Muscle of leg (tissue), 11 donors: ENCODE data around the gene MN1. TPM values are rescaled to one million over a fixed set of nuclear protein-coding genes. Genes with fewer than 3 reads are reported as not detected.
"Not testable (repeated sequence)": the region's sequence is repeated elsewhere in the genome, so short reads cannot be mapped to it uniquely, and the experiment has no call there.

Source experiments
- DNase-seq: peaks from one replicate; pipeline ENCODE4 v3.0.0; 2013
- H3K27ac ChIP-seq: one replicate; pipeline ENCODE4 v1.5.1; 2013; ENCODE audit warnings: mild to moderate bottlenecking, low read length, control low read depth
- H3K27me3 ChIP-seq: one replicate; pipeline ENCODE4 v1.6.1; 2013; ENCODE audit warnings: low read length; ENCODE audit not compliant: control insufficient read depth, insufficient read depth
- H3K36me3 ChIP-seq: one replicate; pipeline ENCODE4 v1.6.1; 2013; ENCODE audit warnings: low read length; ENCODE audit not compliant: control insufficient read depth, insufficient read depth
- H3K4me1 ChIP-seq: one replicate; pipeline ENCODE4 v1.6.1; 2013; ENCODE audit warnings: low read length; ENCODE audit not compliant: control insufficient read depth, insufficient read depth
- H3K4me3 ChIP-seq: one replicate; pipeline ENCODE4 v1.5.1; 2013; ENCODE audit warnings: low read length, control low read depth
- H3K9me3 ChIP-seq: replicated peaks from 2 replicates; pipeline ENCODE4 v1.6.1; 2013; ENCODE audit warnings: low read depth, low read length; ENCODE audit not compliant: control insufficient read depth
- WGBS: methylation state at CpG from one replicate; pipeline ENCODE4 v1.1.5; 2013; ENCODE audit warnings: missing lambda C conversion rate; ENCODE audit not compliant: insufficient coverage; 5-methylcytosine and 5-hydroxymethylcytosine counted together
- polyA plus RNA-seq, 8 donors: library from polyadenylated mRNA; unstranded; fragments of 120-200 nt; gene quantifications; one replicate each; pipeline versions ENCODE4 v1.2.1 to v1.2.3, GENCODE V29; 2013; ENCODE audit warnings: inconsistent platforms in 1 of 8, low replicate concordance in 1 of 8; ENCODE audit not compliant: insufficient read length in 8 of 8, insufficient read depth in 1 of 8
- total RNA-seq: library from RNA; stranded (reverse); fragments of 120-200 nt; gene quantifications from one replicate; pipeline ENCODE4 v1.2.4, GENCODE V29; 2013

MN1 gene
- total and polyA plus RNA-seq, 9 donors, result 6.7 to 19.3 (median 13.6) TPM

- Histone ChIP-seq H3K36me3 (no peaks in the 10 kb centered on the region), H3K4me3 (no peak overlapping the region), H3K27me3 (no peaks in the 10 kb centered on the region), H3K27ac (no peak overlapping the region), H3K4me1 (peaks cover 13% of the 10 kb centered on the region), H3K9me3 (peaks cover 5% of the 10 kb centered on the region)
- DNase-seq, result no peak
- 83% methylated on average over 1 of the region's 4 CpGs for WGBS
These were observed 56.4 kb downstream of the MN1 start for GRCh38 chr22:27745154-27745553.

- not testable (repeated sequence) for H3K4me1 ChIP-seq, H3K4me3 ChIP-seq, DNase-seq, H3K36me3 ChIP-seq, H3K27me3 ChIP-seq, H3K27ac ChIP-seq, H3K9me3 ChIP-seq
- WGBS, result 34% methylated on average over 13 of the region's 15 CpGs
These were observed 57.5 kb downstream of the MN1 start for GRCh38 chr22:27744078-27744477.

GRCh38 chr22:27740202-27740748, 61.3 kb downstream of the MN1 start:
- Histone ChIP-seq H3K4me3 (no peak overlapping the region), H3K36me3 (no peaks in the 10 kb centered on the region), H3K9me3 (peaks cover 9% of the 10 kb centered on the region), H3K4me1 (no peaks in the 10 kb centered on the region), H3K27ac (no peak overlapping the region), H3K27me3 (peaks cover 2% of the 10 kb centered on the region)
- WGBS, result 75% methylated on average over 2 of the region's 3 CpGs
- no peak for DNase-seq

- H3K27me3 ChIP-seq, result peaks cover 2% of the 10 kb centered on the region
- no CpG with 5 or more reads among the region's 4 CpGs for WGBS
These were observed 64.0 kb downstream of the MN1 start for GRCh38 chr22:27737521-27737920.

GRCh38 chr22:27734066-27734465, 67.5 kb downstream of the MN1 start:
- H3K27ac ChIP-seq, result no peak overlapping the region
- DNase-seq, result no peak
- no peaks in the 10 kb centered on the region for H3K36me3 ChIP-seq
- no peaks in the 10 kb centered on the region for H3K4me1 ChIP-seq
- H3K9me3 ChIP-seq, result peaks cover 4% of the 10 kb centered on the region
- H3K4me3 ChIP-seq, result no peak overlapping the region
- peaks cover 6% of the 10 kb centered on the region for H3K27me3 ChIP-seq
- WGBS, result no CpG with 5 or more reads among the region's 4 CpGs

More at GRCh38 chr22:27737521-27737920, 64.0 kb downstream of the MN1 start:
- H3K4me3 ChIP-seq, result no peak overlapping the region
- no peaks in the 10 kb centered on the region for H3K36me3 ChIP-seq
- no peak overlapping the region for H3K27ac ChIP-seq
- peaks cover 9% of the 10 kb centered on the region for H3K9me3 ChIP-seq
- no peaks in the 10 kb centered on the region for H3K4me1 ChIP-seq
- DNase-seq, result no peak

GRCh38 chr22:27732841-27733240, 68.7 kb downstream of the MN1 start:
- Histone ChIP-seq H3K27ac (no peak overlapping the region), H3K27me3 (peaks cover 6% of the 10 kb centered on the region), H3K4me1 (no peaks in the 10 kb centered on the region), H3K36me3 (no peaks in the 10 kb centered on the region), H3K4me3 (no peak overlapping the region), H3K9me3 (peaks cover 4% of the 10 kb centered on the region)
- no peak for DNase-seq
- WGBS, result 77% methylated on average over 5 of the region's 6 CpGs

- H3K36me3 ChIP-seq, result no peaks in the 10 kb centered on the region
- no peaks in the 10 kb centered on the region for H3K4me1 ChIP-seq
- no peak for DNase-seq
- peaks cover 6% of the 10 kb centered on the region for H3K27me3 ChIP-seq
- H3K4me3 ChIP-seq, result no peak overlapping the region
- 94% methylated on average over 2 of the region's 2 CpGs for WGBS
- H3K27ac ChIP-seq, result no peak overlapping the region
- H3K9me3 ChIP-seq, result no peaks in the 10 kb centered on the region
These were observed 69.2 kb downstream of the MN1 start for GRCh38 chr22:27732391-27732790.

GRCh38 chr22:27731621-27732020, 69.9 kb downstream of the MN1 start:
- no peak for DNase-seq
- WGBS, result 67% methylated on average over 1 of the region's 3 CpGs
- Histone ChIP-seq H3K4me1 (peaks cover 7% of the 10 kb centered on the region), H3K4me3 (no peak overlapping the region), H3K27ac (no peak overlapping the region), H3K9me3 (no peaks in the 10 kb centered on the region), H3K36me3 (no peaks in the 10 kb centered on the region), H3K27me3 (peaks cover 6% of the 10 kb centered on the region)

- H3K27ac ChIP-seq, result no peak overlapping the region
- H3K36me3 ChIP-seq, result no peaks in the 10 kb centered on the region
- no peak for DNase-seq
- H3K4me3 ChIP-seq, result no peak overlapping the region
- 86% methylated on average over 4 of the region's 9 CpGs for WGBS
- H3K27me3 ChIP-seq, result peaks cover 4% of the 10 kb centered on the region
- peaks cover 15% of the 10 kb centered on the region for H3K4me1 ChIP-seq
- H3K9me3 ChIP-seq, result no peaks in the 10 kb centered on the region
These were observed 70.7 kb downstream of the MN1 start for GRCh38 chr22:27730641-27731433.

- H3K36me3 ChIP-seq, result no peaks in the 10 kb centered on the region
- no peak for DNase-seq
- H3K4me3 ChIP-seq, result no peak overlapping the region
- no peaks in the 10 kb centered on the region for H3K9me3 ChIP-seq
- 83% methylated on average over 1 of the region's 4 CpGs for WGBS
- peaks cover 24% of the 10 kb centered on the region for H3K4me1 ChIP-seq
- peaks cover 4% of the 10 kb centered on the region for H3K27me3 ChIP-seq
- no peak overlapping the region for H3K27ac ChIP-seq
These were observed 72.3 kb downstream of the MN1 start for GRCh38 chr22:27729246-27729645.
